Activated CD4-positive, alpha-beta T cell treated with anti-CD3 and anti-CD28 coated beads for 36 hours (primary cell): ENCODE results near the gene TCERG1L. TPM values are rescaled to one million over a fixed set of nuclear protein-coding genes. Genes with fewer than 3 reads are reported as not detected.
"Not testable (repeated sequence)": the region's sequence is repeated elsewhere in the genome, so short reads cannot be mapped to it uniquely, and the experiment has no call there.

Experiments
- ATAC-seq: fragments of 200-7000 bp; cut with Tn5 transposase; one replicate; pipeline ENCODE4 v1.10.0; 2021; ENCODE audit warnings: mild to moderate bottlenecking, moderate library complexity
- CTCF ChIA-PET: fragments of 350-600 bp; sonication (Branson Sonifier 250); formaldehyde crosslinking; loops from one replicate; lab custom pipeline; 2021; ENCODE audit warnings: antibody characterized with exemption; lab: Charles Lee
- POLR2A ChIA-PET: fragments of 350-600 bp; sonication (Branson Sonifier 250); formaldehyde crosslinking; loops from one replicate; lab custom pipeline; 2021; ENCODE audit warnings: antibody characterized with exemption, inconsistent platforms; lab: Charles Lee
- DNase-seq: peaks from one replicate; pipeline ENCODE4 v3.0.0-alpha.2; 2020
- H3K27ac Mint-ChIP-seq: one replicate; pipeline ENCODE4 v1.8.0; 2021; ENCODE audit warnings: mixed read lengths
- H3K27me3 Mint-ChIP-seq: one replicate; pipeline ENCODE4 v1.8.0; 2021; ENCODE audit warnings: mixed read lengths
- H3K36me3 Mint-ChIP-seq: one replicate; pipeline ENCODE4 v1.8.0; 2021; ENCODE audit warnings: low read depth, mixed read lengths
- H3K4me1 Mint-ChIP-seq: one replicate; pipeline ENCODE4 v1.8.0; 2021; ENCODE audit warnings: mixed read lengths
- H3K4me3 Mint-ChIP-seq: one replicate; pipeline ENCODE4 v1.8.0; 2021; ENCODE audit warnings: mild to moderate bottlenecking, moderate library complexity, mixed read lengths
- H3K9me3 Mint-ChIP-seq: one replicate; pipeline ENCODE4 v1.8.0; 2021; ENCODE audit warnings: low read depth, mixed read lengths
- intact Hi-C, 2 experiments: fragments of 100-400 bp; cut with DNase I in 1 of 2; cut with micrococcal nuclease in 1 of 2; formaldehyde crosslinking; loops; one replicate each; pipeline versions ENCODE4 v1.14.2 to v1.15.1; 2022 to 2024; cut with DNase I, micrococcal nuclease
- total RNA-seq, 2 experiments: library from RNA; stranded (reverse); gene quantifications; one replicate each; pipeline ENCODE4 v1.2.3, GENCODE V29; 2021

The TCERG1L gene
- total RNA-seq, 2 experiments from 2014 or later = 0.05 to 0.21 TPM

GRCh38 chr10:131083915-131084790 is 227.4 kb downstream of the TCERG1L start:
- ATAC-seq = no peak
- Mint-ChIP-seq H3K4me1 (peaks cover 30% of the 10 kb centered on the region), H3K4me3 (no peak overlapping the region), H3K36me3 (no peaks in the 10 kb centered on the region), H3K27ac (no peak overlapping the region), H3K9me3 (no peaks in the 10 kb centered on the region), H3K27me3 (peaks cover 2% of the 10 kb centered on the region)
- POLR2A ChIA-PET = no interaction called here
- intact Hi-C loops = no loop called here
- DNase-seq = peak; percentile 49
- CTCF ChIA-PET = interaction anchor here (0.7 kb wide), 1 partner anchor 69 kb away, joined by 3 read pairs; no protein-coding TSS in a partner anchor

GRCh38 chr10:131082991-131083481 is 228.5 kb downstream of the TCERG1L start:
- H3K4me3 Mint-ChIP-seq = no peak overlapping the region
- ATAC-seq (peak; percentile 15), DNase-seq (peak; percentile 49)
- H3K36me3 Mint-ChIP-seq = no peaks in the 10 kb centered on the region
- ChIA-PET CTCF (no interaction called here), POLR2A (no interaction called here)
- peaks cover 28% of the 10 kb centered on the region for H3K4me1 Mint-ChIP-seq
- H3K9me3 Mint-ChIP-seq = no peaks in the 10 kb centered on the region
- intact Hi-C loops = no loop called here
- H3K27ac Mint-ChIP-seq = no peak overlapping the region
- peaks cover 2% of the 10 kb centered on the region for H3K27me3 Mint-ChIP-seq

GRCh38 chr10:131082201-131082850 is 229.2 kb downstream of the TCERG1L start:
- no peaks in the 10 kb centered on the region for H3K36me3 Mint-ChIP-seq
- intact Hi-C loops = no loop called here
- H3K27me3 Mint-ChIP-seq = peaks cover 2% of the 10 kb centered on the region
- H3K9me3 Mint-ChIP-seq = no peaks in the 10 kb centered on the region
- no peak overlapping the region for H3K27ac Mint-ChIP-seq
- ChIA-PET POLR2A (no interaction called here), CTCF (no interaction called here)
- no peak overlapping the region for H3K4me3 Mint-ChIP-seq
- H3K4me1 Mint-ChIP-seq = peaks cover 28% of the 10 kb centered on the region
- no peak for DNase-seq
- no peak for ATAC-seq

DNA sequence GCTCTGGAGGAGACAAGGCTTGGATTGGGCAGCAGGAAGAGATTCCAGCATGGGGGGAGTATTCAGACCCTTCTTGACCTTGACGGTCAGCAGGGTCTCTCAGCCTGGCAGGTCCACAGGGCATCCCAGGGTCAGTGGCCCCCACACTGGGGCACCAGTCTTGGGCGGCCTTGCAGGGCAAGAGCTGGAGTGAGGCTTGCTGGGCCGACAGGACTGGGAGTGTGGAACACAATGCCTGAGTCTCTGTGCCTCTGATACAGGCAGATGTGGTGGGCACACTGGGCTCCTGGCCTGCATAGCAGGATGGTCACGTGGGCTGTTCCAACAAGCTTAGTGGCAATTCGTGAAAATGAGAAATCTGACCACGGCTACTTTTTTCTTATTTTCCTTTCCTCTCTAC is 229.7 kb downstream of the TCERG1L start:
- POLR2A ChIA-PET = no interaction called here
- Mint-ChIP-seq H3K27ac (peak overlapping the region; percentile 69), H3K4me3 (no peak overlapping the region)

DNA sequence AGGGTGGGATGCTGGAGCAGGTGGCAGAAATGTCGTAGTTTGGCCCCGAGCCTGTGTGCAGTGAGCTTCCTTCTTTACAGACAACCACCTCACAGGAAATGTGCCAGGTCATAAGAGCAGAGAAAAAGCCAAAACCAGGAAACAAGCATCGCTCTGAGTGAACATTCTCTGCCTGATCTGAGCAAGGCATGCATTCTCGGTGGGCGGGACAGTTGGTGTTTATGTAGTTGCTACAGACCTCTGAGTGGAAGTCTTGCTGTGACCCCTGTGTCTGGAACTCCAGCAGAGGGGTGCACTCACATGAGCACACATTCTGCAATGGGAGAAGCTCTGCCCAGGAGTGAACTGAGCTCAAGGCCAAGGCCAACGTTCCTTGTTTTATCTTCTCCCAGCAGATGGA is 230.1 kb downstream of the TCERG1L start:
- peak; percentile 57 for DNase-seq
- ChIA-PET POLR2A (no interaction called here), CTCF (no interaction called here)
- Mint-ChIP-seq H3K36me3 (no peaks in the 10 kb centered on the region), H3K4me3 (no peak overlapping the region), H3K4me1 (peaks cover 28% of the 10 kb centered on the region), H3K27ac (peak overlapping the region; percentile 69), H3K27me3 (peaks cover 2% of the 10 kb centered on the region), H3K9me3 (no peaks in the 10 kb centered on the region)
- intact Hi-C loops = no loop called here
- peak; percentile 72 for ATAC-seq

More for the DNA sequence above, 229.7 kb downstream of the TCERG1L start:
- H3K36me3 Mint-ChIP-seq = no peaks in the 10 kb centered on the region
- DNase-seq (no peak), ATAC-seq (no peak)
- no peaks in the 10 kb centered on the region for H3K9me3 Mint-ChIP-seq
- CTCF ChIA-PET = no interaction called here
- intact Hi-C loops = no loop called here
- H3K27me3 Mint-ChIP-seq = peaks cover 2% of the 10 kb centered on the region
- H3K4me1 Mint-ChIP-seq = peaks cover 28% of the 10 kb centered on the region

DNA sequence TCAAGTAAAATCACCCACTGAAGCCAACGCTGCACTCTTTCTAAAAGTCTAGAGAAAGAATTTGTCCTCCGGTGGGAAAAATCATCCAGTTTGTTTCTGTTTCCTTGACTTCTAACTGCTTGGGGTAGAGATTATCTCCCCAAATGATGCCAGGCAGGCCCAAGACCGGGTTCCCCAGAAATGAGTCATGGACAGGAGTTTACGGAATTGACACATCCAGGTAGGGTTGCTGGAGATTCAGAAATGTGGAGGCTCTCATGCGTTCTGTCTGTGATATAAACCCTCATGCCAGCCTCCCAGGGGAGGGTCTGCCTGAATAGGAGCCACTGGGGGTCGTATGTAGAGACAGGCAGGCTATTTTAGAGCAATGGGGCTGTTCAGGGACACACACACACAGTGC is 230.9 kb downstream of the TCERG1L start:
- POLR2A ChIA-PET = no interaction called here
- Mint-ChIP-seq H3K4me1 (peaks cover 28% of the 10 kb centered on the region), H3K4me3 (no peak overlapping the region), H3K36me3 (no peaks in the 10 kb centered on the region), H3K9me3 (no peaks in the 10 kb centered on the region), H3K27me3 (peaks cover 2% of the 10 kb centered on the region), H3K27ac (no peak overlapping the region)
- CTCF ChIA-PET = no interaction called here
- DNase-seq = no peak
- intact Hi-C loops = no loop called here
- no peak for ATAC-seq

GRCh38 chr10:131079314-131079713 is 232.2 kb downstream of the TCERG1L start:
- POLR2A ChIA-PET = no interaction called here
- H3K27me3 Mint-ChIP-seq = peaks cover 2% of the 10 kb centered on the region
- no peak overlapping the region for H3K27ac Mint-ChIP-seq
- CTCF ChIA-PET = no interaction called here
- no peaks in the 10 kb centered on the region for H3K9me3 Mint-ChIP-seq
- H3K4me3 Mint-ChIP-seq = no peak overlapping the region
- H3K4me1 Mint-ChIP-seq = peaks cover 26% of the 10 kb centered on the region
- no peak for DNase-seq
- intact Hi-C loops = no loop called here
- H3K36me3 Mint-ChIP-seq = no peaks in the 10 kb centered on the region
- no peak for ATAC-seq

DNA sequence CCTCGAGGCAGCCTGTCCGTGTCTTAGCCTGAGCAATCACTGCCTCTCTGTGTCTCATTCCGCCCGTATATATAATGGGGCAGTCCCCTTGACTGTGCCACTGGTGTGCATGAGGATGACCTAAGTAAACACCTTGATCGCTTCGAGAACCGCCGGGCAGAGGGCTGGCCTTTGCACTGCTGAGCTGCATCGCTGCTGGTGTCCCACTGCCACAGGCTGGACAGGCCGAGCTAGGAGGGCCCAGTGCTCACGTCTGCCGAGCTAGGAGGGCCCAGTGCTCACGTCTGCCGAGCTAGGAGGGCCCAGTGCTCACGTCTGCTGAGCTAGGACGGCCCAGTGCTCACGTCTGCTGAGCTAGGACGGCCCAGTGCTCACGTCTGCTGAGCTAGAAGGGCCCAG is 232.6 kb downstream of the TCERG1L start:
- intact Hi-C loops, CTCF ChIA-PET: not testable (repeated sequence)

GRCh38 chr10:131078131-131078881 is 233.2 kb downstream of the TCERG1L start:
- intact Hi-C loops = no loop called here
- ChIA-PET POLR2A (no interaction called here), CTCF (no interaction called here)
- Mint-ChIP-seq H3K27me3 (no peaks in the 10 kb centered on the region), H3K4me3 (no peak overlapping the region), H3K36me3 (no peaks in the 10 kb centered on the region), H3K27ac (no peak overlapping the region), H3K4me1 (peaks cover 18% of the 10 kb centered on the region), H3K9me3 (no peaks in the 10 kb centered on the region)
- DNase-seq (no peak), ATAC-seq (no peak)

More for the DNA sequence above, 232.6 kb downstream of the TCERG1L start:
- POLR2A ChIA-PET, H3K27ac Mint-ChIP-seq, ATAC-seq, H3K36me3 Mint-ChIP-seq, H3K27me3 Mint-ChIP-seq, H3K9me3 Mint-ChIP-seq, H3K4me3 Mint-ChIP-seq, DNase-seq: not testable (repeated sequence)
- peaks cover 23% of the 10 kb centered on the region for H3K4me1 Mint-ChIP-seq

DNA sequence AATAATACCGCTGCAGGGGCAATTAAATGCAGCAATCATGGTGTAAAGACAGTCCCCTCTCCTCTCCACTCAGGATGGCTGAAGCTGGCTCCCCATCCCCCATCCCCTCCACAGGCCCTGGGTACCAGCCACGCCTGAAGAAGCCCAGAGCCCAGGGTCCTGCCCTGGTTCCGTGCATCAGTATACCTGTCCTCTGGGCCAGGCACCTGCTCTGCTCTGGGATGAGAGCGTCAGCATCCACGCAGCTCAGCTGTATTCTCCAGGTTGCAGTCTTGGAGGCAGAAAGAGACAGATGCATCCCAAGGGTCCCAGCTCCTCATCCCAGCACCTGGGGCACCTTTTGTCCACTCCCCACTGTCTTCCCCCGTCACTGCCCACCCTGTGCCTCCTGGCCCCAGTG is 233.8 kb downstream of the TCERG1L start:
- ChIA-PET CTCF (no interaction called here), POLR2A (no interaction called here)
- no peaks in the 10 kb centered on the region for H3K36me3 Mint-ChIP-seq
- H3K9me3 Mint-ChIP-seq = no peaks in the 10 kb centered on the region
- intact Hi-C loops = no loop called here
- H3K27me3 Mint-ChIP-seq = no peaks in the 10 kb centered on the region
- peaks cover 12% of the 10 kb centered on the region for H3K4me1 Mint-ChIP-seq
- ATAC-seq (no peak), DNase-seq (no peak)
- H3K27ac Mint-ChIP-seq = no peak overlapping the region
- no peak overlapping the region for H3K4me3 Mint-ChIP-seq

DNA sequence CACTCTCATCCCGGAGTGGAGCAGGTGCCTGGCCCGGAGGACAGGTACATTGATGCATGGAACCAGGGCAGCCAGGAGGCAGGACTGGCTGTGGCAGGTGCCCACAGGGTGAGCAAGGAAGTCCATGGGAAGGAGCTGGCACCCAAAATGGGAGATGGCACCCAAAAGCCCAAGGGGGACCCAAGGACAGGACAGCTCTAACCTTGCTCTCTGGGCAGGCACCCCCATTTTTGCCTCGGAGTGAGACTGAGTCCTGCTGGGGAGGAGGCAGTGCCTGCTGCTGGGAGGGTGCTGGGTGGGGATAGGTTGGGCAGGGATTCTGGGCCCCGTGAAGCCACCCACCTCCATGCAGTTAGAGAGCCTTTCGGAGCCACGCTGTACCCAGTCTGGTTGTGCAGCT is 234.5 kb downstream of the TCERG1L start:
- no peaks in the 10 kb centered on the region for H3K9me3 Mint-ChIP-seq
- intact Hi-C loops = no loop called here
- POLR2A ChIA-PET = no interaction called here
- CTCF ChIA-PET = no interaction called here
- no peaks in the 10 kb centered on the region for H3K27me3 Mint-ChIP-seq
- H3K27ac Mint-ChIP-seq = no peak overlapping the region
- H3K4me3 Mint-ChIP-seq = no peak overlapping the region
- ATAC-seq = no peak
- peaks cover 11% of the 10 kb centered on the region for H3K4me1 Mint-ChIP-seq
- no peaks in the 10 kb centered on the region for H3K36me3 Mint-ChIP-seq
- no peak for DNase-seq
